VCaP (cell line): ENCODE results near the gene UBE2S.
A peak's percentile ranks its signal among the peaks of the same experiment; 100 is the strongest.

ENCODE experiments used
- H3K27ac ChIP-seq: fragments of 450-650 bp; 2 replicates; pipeline ENCODE4 v1.5.1; 2017
- TF ChIP-seq, protein P1 (sequence below): fragments of 450-650 bp; conservative IDR thresholded peaks from 2 replicates; pipeline ENCODE4 v1.5.1; 2017; ENCODE audit warnings: mild to moderate bottlenecking, moderate library complexity

The UBE2S gene

GRCh38 chr19:55443045-55443823 is 35.6 kb upstream of the UBE2S start, which contains the start of gene SHISA7:
Gene SHISA7, minus strand, starts transcription at chr19:55443300. Its CDS starts 437 bp downstream, at chr19:55442863.
- TF ChIP-seq, protein P1, sequence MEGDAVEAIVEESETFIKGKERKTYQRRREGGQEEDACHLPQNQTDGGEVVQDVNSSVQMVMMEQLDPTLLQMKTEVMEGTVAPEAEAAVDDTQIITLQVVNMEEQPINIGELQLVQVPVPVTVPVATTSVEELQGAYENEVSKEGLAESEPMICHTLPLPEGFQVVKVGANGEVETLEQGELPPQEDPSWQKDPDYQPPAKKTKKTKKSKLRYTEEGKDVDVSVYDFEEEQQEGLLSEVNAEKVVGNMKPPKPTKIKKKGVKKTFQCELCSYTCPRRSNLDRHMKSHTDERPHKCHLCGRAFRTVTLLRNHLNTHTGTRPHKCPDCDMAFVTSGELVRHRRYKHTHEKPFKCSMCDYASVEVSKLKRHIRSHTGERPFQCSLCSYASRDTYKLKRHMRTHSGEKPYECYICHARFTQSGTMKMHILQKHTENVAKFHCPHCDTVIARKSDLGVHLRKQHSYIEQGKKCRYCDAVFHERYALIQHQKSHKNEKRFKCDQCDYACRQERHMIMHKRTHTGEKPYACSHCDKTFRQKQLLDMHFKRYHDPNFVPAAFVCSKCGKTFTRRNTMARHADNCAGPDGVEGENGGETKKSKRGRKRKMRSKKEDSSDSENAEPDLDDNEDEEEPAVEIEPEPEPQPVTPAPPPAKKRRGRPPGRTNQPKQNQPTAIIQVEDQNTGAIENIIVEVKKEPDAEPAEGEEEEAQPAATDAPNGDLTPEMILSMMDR = no peak

GRCh38 chr19:55442372-55442961 is 34.9 kb upstream of the UBE2S start:
- H3K27ac ChIP-seq = no peak overlapping the region
- TF ChIP-seq, protein P1 = peak; percentile 19; the same call in 1 of the 2 replicates

More at GRCh38 chr19:55443045-55443823, 35.6 kb upstream of the UBE2S start, which contains the start of gene SHISA7:
- no peak within 1 kb of the TSS for H3K27ac ChIP-seq

DNA sequence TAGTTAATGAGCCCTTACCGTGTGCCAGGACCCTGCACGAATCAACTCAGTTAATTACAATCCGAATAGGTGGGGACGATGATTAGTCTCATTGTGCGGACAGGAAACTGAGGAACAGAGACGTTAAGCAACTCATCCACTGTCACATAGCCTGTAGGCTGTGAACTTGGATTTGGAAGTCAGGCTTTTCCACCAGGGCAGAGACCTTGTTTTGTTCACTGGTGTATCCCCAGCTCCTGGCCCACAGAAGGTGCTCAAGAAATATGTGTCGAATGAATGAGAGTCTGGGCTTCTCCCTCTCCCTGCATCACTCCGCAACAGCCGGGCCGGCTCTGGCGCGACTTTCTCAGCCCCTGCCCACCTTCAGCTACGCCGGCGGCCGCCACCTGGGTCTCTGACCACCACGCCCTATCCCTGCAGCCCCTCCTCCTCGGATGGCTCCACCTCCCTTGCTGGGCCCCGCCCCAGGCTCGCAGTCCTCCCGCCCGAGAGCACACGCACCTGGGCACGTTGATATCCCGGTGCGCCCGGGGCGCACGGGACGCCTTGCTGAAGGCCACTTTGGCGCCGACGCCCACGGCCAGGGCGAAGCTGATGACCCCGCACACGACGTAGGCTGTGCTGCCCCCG is 34.2 kb upstream of the UBE2S start:
- TF ChIP-seq, protein P1 = no peak
- H3K27ac ChIP-seq = no peak overlapping the region

GRCh38 chr19:55441319-55441691 is 33.7 kb upstream of the UBE2S start:
- TF ChIP-seq, protein P1 = no peak
- no peak overlapping the region for H3K27ac ChIP-seq

DNA sequence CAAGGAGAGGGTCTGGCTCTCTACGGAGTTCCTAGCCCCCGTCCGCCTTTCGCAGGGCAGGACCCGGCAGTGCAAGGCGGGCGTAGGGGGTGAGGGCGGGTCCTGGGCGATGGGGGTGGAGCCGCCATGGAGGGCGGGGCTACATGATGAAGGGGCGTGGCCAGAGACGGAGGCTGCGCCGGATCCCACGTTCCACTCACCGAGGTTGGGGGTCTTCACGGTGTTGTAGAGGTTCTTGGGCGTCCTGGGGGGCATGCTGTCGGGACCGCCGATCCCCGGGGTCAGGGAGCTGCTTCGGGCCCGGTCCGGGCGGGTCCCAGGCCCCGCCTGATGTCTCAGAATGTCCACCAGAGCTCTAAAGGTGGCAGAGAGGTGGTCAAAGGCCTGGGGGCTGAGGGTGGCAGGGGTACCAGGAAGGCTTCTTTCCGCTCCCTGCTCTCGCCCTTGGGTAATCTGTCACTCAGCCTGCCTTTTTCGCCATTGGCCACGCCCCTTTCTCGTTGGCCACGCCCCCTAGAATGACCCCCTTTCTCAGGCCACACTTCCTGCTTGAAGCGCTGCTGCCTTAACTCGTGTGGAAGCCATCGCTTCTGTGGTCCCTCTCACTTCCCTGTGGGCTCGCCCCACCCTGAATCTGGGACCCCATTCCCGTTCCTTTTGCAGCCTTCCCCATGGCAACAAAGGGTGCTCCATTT is 33.0 kb upstream of the UBE2S start:
- H3K27ac ChIP-seq = no peak overlapping the region
- TF ChIP-seq, protein P1 = no peak

DNA sequence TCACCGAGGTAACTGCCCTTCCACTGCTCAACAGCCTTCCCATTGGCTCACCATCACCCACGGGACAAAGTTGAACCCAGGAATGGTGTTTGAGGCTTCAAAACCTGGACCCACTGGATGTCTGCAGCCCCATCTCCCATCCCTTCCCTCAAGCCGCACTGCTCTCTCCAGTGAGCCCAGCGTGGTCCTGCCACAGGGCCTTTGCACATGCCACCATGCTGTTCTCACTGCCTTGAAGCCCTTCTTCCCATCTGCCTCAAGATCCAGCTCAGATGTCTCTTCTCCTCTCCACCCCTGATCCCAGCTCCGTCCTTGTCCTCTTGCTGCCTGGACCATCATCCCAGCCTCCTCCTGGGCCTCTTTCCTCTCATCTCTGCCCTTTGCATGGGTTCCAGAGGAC is 31.5 kb upstream of the UBE2S start:
- TF ChIP-seq, protein P1 = no peak
- H3K27ac ChIP-seq = no peak overlapping the region

DNA sequence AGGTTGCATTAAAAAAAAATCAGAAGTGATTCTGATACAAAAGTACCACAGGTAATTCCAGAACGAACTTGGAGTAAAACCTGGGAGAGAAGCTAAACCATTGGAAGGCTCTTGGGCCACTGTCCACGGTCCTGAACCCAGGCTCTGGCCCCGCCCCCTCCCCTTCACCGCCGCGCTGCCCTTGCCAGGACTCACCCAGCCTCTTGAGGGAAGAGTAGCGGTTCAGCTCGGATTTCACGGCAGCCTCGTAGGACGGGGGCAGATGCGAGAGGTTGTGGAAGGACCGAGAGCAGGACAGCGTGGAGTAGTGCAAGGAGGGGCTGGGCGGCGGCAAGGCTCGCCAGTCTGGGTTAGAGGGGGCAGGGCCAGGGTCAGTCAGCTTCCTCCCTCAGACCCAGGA is 29.8 kb upstream of the UBE2S start:
- TF ChIP-seq, protein P1 = no peak
- no peak overlapping the region for H3K27ac ChIP-seq
